Measurements from ENCODE around the gene MARF1.

GRCh38 chr16:15601212-15601879 lies 41.6 kb downstream of the MARF1 start:
- TF ChIP-seq CTCF (optimal IDR thresholded peaks at IDR 0.05 in 1 of 3, IDR thresholded peaks at IDR 0.05 in 1 of 3, conservative IDR thresholded peaks at IDR 0.05 in 1 of 3; ENCODE audit: extremely low read depth in 1 of 3, insufficient read depth in 2 of 3, low read length in 3 of 3) (no peak), EZH2 (IDR thresholded peaks at IDR 0.05; ENCODE audit: low read length) (no peak)
